A673 (cell line): ENCODE measurements around the gene TENM4. TPM values are rescaled to one million over a fixed set of nuclear protein-coding genes. Genes with fewer than 3 reads are reported as not detected.

ENCODE experiments used
- BruUV-seq: library from RNA; stranded (reverse); fragments of 400-500 nt; replicated peaks from 2 replicates; lab custom pipeline; 2021; lab: Mats Ljungman, UMichigan
- CTCF ChIA-PET: fragments of 300-600 bp; sonication (Branson Sonifier 250); formaldehyde crosslinking; loops from one replicate; lab custom pipeline; 2022; ENCODE audit warnings: antibody characterized with exemption; lab: Charles Lee
- POLR2A ChIA-PET: fragments of 300-600 bp; sonication (Branson Sonifier 250); formaldehyde crosslinking; loops from one replicate; lab custom pipeline; 2022; ENCODE audit warnings: antibody characterized with exemption; ENCODE audit not compliant: low non-redundant PET; lab: Charles Lee
- DNase-seq: peaks from one replicate; pipeline ENCODE4 v3.0.0-alpha.2; 2015; ENCODE audit warnings: low spot score
- H3K27ac ChIP-seq: fragments of 200-600 bp; sonication (generic); 2 replicates; pipeline ENCODE4 v1.5.1; 2016; ENCODE audit warnings: mixed run types, low read depth, mild to moderate bottlenecking, mixed read lengths, antibody characterized with exemption, low read length; ENCODE audit not compliant: poor library complexity, severe bottlenecking
- H3K27me3 ChIP-seq: fragments of 200-600 bp; sonication (generic); replicated peaks from 2 replicates; pipeline ENCODE4 v1.6.1; 2017; ENCODE audit warnings: mixed run types, low read depth, mild to moderate bottlenecking, mixed read lengths, antibody characterized with exemption, low read length; ENCODE audit not compliant: insufficient read depth, poor library complexity
- H3K36me3 ChIP-seq: fragments of 200-600 bp; sonication (generic); 2 replicates; pipeline ENCODE4 v1.6.1; 2016; ENCODE audit warnings: mixed run types, mild to moderate bottlenecking, mixed read lengths, antibody characterized with exemption, low read length; ENCODE audit not compliant: insufficient read depth, poor library complexity, severe bottlenecking
- H3K4me1 ChIP-seq: fragments of 200-600 bp; sonication (generic); 2 replicates; pipeline ENCODE4 v1.6.1; 2017; ENCODE audit warnings: mixed run types, mild to moderate bottlenecking, mixed read lengths, antibody characterized with exemption, low read length; ENCODE audit not compliant: insufficient read depth, poor library complexity, severe bottlenecking
- H3K4me3 ChIP-seq: fragments of 200-600 bp; sonication (generic); 2 replicates; pipeline ENCODE4 v1.5.1; 2016; ENCODE audit warnings: low read depth, mixed run types, mild to moderate bottlenecking, mixed read lengths, low read length; ENCODE audit not compliant: poor library complexity, severe bottlenecking
- H3K9me3 ChIP-seq: fragments of 200-600 bp; sonication (generic); 2 replicates; pipeline ENCODE4 v1.6.1; 2016; ENCODE audit warnings: mixed run types, low read depth, mild to moderate bottlenecking, mixed read lengths, antibody characterized with exemption, low read length; ENCODE audit not compliant: poor library complexity, severe bottlenecking
- CTCF ChIP-seq: fragments of 300-800, 200-600 bp; sonication (generic); conservative IDR thresholded peaks from 2 replicates; pipeline ENCODE4 v1.5.1; 2017; ENCODE audit warnings: low read depth, mild to moderate bottlenecking, antibody characterized with exemption, low read length, moderate library complexity, mixed read lengths
- EZH2 ChIP-seq: fragments of 200-600 bp; sonication (generic); IDR thresholded peaks from 2 replicates; pipeline ENCODE4 v1.6.1; 2017; ENCODE audit warnings: borderline replicate concordance, low read depth, mild to moderate bottlenecking, mixed read lengths, antibody characterized with exemption, low read length; ENCODE audit not compliant: poor library complexity, severe bottlenecking
- intact Hi-C: fragments of 100-400 bp; cut with micrococcal nuclease; formaldehyde crosslinking; loops from one replicate; pipeline ENCODE4 v1.10.0; 2022; ENCODE audit not compliant: unreplicated experiment
- total RNA-seq: library from RNA; stranded (reverse); gene quantifications from 2 replicates; pipeline ENCODE4 v1.2.3, GENCODE V29; 2021

Gene TENM4
- total RNA-seq, 1 experiment from 2014 or later, result 0.11 TPM

GRCh38 chr11:78791964-78792363 is 648.9 kb downstream of the TENM4 start:
- CTCF ChIA-PET, result no interaction called here
- intact Hi-C loops, result no loop called here

GRCh38 chr11:78791254-78791653 is 649.6 kb downstream of the TENM4 start:
- BruUV-seq, result no TSS peak
- Histone ChIP-seq H3K9me3 (no peaks in the 10 kb centered on the region), H3K4me1 (no peaks in the 10 kb centered on the region), H3K4me3 (no peak overlapping the region), H3K36me3 (no peaks in the 10 kb centered on the region), H3K27me3 (peaks cover 2% of the 10 kb centered on the region), H3K27ac (no peak overlapping the region)
- intact Hi-C loops, result no loop called here
- CTCF ChIA-PET, result no interaction called here
- DNase-seq, result no peak
- POLR2A ChIA-PET, result no interaction called here
- no peak for TF ChIP-seq CTCF

More at GRCh38 chr11:78791964-78792363, 648.9 kb downstream of the TENM4 start:
- POLR2A ChIA-PET, result no interaction called here
- Histone ChIP-seq H3K27ac (no peak overlapping the region), H3K9me3 (no peaks in the 10 kb centered on the region), H3K27me3 (no peaks in the 10 kb centered on the region), H3K4me1 (no peaks in the 10 kb centered on the region), H3K36me3 (no peaks in the 10 kb centered on the region), H3K4me3 (no peak overlapping the region)
- BruUV-seq, result no TSS peak
- DNase-seq, result no peak
- TF ChIP-seq EZH2 (no peak), CTCF (no peak)

- DNase-seq, result no peak
- Histone ChIP-seq H3K27ac (no peak overlapping the region), H3K4me3 (no peak overlapping the region), H3K4me1 (no peaks in the 10 kb centered on the region), H3K9me3 (no peaks in the 10 kb centered on the region), H3K27me3 (peaks cover 3% of the 10 kb centered on the region), H3K36me3 (no peaks in the 10 kb centered on the region)
- TF ChIP-seq CTCF, result no peak
- TF ChIP-seq EZH2, result no peak
- POLR2A ChIA-PET, result no interaction called here
- BruUV-seq, result no TSS peak
- intact Hi-C loops, result no loop called here
- CTCF ChIA-PET, result no interaction called here
Measured at GRCh38 chr11:78790784-78791183, 650.0 kb downstream of the TENM4 start.
